ENCODE data around the gene SPG21. TPM values are rescaled to one million over a fixed set of nuclear protein-coding genes. Genes with fewer than 3 reads are reported as not detected.

Gene SPG21
- total and polyA plus RNA-seq, 12 donors, result 30.4 to 57.0 (median 45.9) TPM

GRCh38 chr15:64982472-64982871, 7.2 kb downstream of the SPG21 start:
- no peak for TF ChIP-seq CTCF (IDR thresholded peaks at IDR 0.05)
- Histone ChIP-seq H3K27me3 (no peaks in the 10 kb centered on the region), H3K36me3 (peaks cover 0 to 58% (median 13%) of the 10 kb centered on the region in 9 donors), H3K27ac (no peak overlapping the region), H3K4me1 (peaks cover 0 to 45% (median 13%) of the 10 kb centered on the region in 9 donors), H3K4me3 (no peak overlapping the region), H3K9me3 (no peaks in the 10 kb centered on the region)
- intact Hi-C loops (cut with DNase I), result loop anchor here in 1 of 10 donors (10.0 kb wide), 1 partner anchor 138 kb away; the partner anchor contains the start of gene PLEKHO2
- WGBS, 2 donors, result 97 to 98% methylated on average over 1 of the region's 1 CpG
- DNase-seq (no peak), ATAC-seq (no peak)

- intact Hi-C loops (cut with DNase I), result loop anchor here in 1 of 10 donors (10.0 kb wide), 1 partner anchor 137 kb away; the partner anchor contains the start of gene PLEKHO2
- DNase-seq, result no peak
- no peaks in the 10 kb centered on the region for H3K9me3 ChIP-seq
- peaks cover 0 to 63% (median 16%) of the 10 kb centered on the region in 9 donors for H3K36me3 ChIP-seq
- no peak for ATAC-seq
- no peak overlapping the region for H3K27ac ChIP-seq
- no peaks in the 10 kb centered on the region for H3K27me3 ChIP-seq
- 91 to 98% methylated on average over 6 of the region's 6 CpGs for WGBS, 2 donors
- no peak for TF ChIP-seq CTCF (IDR thresholded peaks at IDR 0.05)
- H3K4me3 ChIP-seq, result no peak overlapping the region
- H3K4me1 ChIP-seq, result peaks cover 0 to 39% (median 11%) of the 10 kb centered on the region in 9 donors
Measured at GRCh38 chr15:64981812-64982431, 7.8 kb downstream of the SPG21 start.

GRCh38 chr15:64979252-64979710, 10.4 kb downstream of the SPG21 start:
- 78 to 80% methylated on average over 7 of the region's 7 CpGs for WGBS, 2 donors
- no peak for DNase-seq
- no peak for ATAC-seq

GRCh38 chr15:64975390-64975789, 14.3 kb downstream of the SPG21 start:
- H3K9me3 ChIP-seq, result no peaks in the 10 kb centered on the region
- ATAC-seq (no peak), DNase-seq (no peak)
- no peak overlapping the region for H3K27ac ChIP-seq
- H3K27me3 ChIP-seq, result no peaks in the 10 kb centered on the region
- TF ChIP-seq CTCF (IDR thresholded peaks at IDR 0.05), result no peak
- no peaks in the 10 kb centered on the region for H3K4me1 ChIP-seq
- no peak overlapping the region for H3K4me3 ChIP-seq
- peaks cover 0 to 100% (median 44%) of the 10 kb centered on the region in 9 donors for H3K36me3 ChIP-seq
- 88 to 92% methylated on average over 5 of the region's 5 CpGs for WGBS, 2 donors
- intact Hi-C loops (cut with DNase I), result no loop called here

More at GRCh38 chr15:64979252-64979710, 10.4 kb downstream of the SPG21 start:
- H3K36me3 ChIP-seq, result peaks cover 0 to 89% (median 25%) of the 10 kb centered on the region in 9 donors
- H3K4me1 ChIP-seq, result peaks cover 0 to 14% (median 0%) of the 10 kb centered on the region in 9 donors
- H3K4me3 ChIP-seq, result no peak overlapping the region
- no peaks in the 10 kb centered on the region for H3K27me3 ChIP-seq
- H3K27ac ChIP-seq, result no peak overlapping the region
- no peak for TF ChIP-seq CTCF (IDR thresholded peaks at IDR 0.05)
- intact Hi-C loops (cut with DNase I), result no loop called here
- H3K9me3 ChIP-seq, result no peaks in the 10 kb centered on the region
